HG03066 (cell line): ENCODE results near the gene CENPA.
"Not testable (repeated sequence)": the region's sequence is repeated elsewhere in the genome, so short reads cannot be mapped to it uniquely, and the experiment has no call there.

Experiments
- ATAC-seq: cut with Tn5 transposase; IDR thresholded peaks from one replicate; pipeline ENCODE4 v1.9.1; 2021; ENCODE audit warnings: low read depth; ENCODE audit not compliant: unreplicated experiment

CENPA gene

DNA sequence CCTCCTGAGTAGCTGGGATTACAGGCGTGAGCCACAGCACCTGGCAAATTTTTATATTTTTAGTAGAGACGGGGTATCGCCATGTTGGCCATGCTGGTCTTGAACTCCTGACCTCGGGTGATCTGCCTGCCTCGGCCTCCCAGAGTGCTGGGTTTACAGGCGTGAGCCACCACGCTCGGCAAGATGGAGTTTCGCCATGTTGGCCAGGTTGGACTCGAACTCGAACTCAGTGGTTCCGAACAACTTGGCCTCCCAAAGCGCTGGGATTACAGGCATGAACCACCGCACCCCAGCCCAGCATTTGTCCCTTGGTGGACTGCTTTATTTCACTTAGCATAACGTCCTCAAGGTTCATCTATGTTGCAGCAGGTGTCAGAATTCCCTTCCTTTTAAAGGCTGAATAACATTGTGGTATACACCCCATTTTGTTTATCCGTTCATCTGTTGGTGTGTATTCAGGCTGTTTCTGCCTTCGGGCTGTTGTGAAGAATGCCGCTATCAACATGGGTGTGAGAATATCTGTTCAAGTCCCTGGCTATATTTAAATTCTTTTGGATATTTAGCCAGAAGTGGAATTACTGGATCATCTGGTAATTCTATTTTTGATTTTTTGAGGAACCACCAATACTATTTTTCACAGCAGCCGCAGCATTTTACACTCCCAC is 1.2 kb upstream of the CENPA start:
- no peak for ATAC-seq

DNA sequence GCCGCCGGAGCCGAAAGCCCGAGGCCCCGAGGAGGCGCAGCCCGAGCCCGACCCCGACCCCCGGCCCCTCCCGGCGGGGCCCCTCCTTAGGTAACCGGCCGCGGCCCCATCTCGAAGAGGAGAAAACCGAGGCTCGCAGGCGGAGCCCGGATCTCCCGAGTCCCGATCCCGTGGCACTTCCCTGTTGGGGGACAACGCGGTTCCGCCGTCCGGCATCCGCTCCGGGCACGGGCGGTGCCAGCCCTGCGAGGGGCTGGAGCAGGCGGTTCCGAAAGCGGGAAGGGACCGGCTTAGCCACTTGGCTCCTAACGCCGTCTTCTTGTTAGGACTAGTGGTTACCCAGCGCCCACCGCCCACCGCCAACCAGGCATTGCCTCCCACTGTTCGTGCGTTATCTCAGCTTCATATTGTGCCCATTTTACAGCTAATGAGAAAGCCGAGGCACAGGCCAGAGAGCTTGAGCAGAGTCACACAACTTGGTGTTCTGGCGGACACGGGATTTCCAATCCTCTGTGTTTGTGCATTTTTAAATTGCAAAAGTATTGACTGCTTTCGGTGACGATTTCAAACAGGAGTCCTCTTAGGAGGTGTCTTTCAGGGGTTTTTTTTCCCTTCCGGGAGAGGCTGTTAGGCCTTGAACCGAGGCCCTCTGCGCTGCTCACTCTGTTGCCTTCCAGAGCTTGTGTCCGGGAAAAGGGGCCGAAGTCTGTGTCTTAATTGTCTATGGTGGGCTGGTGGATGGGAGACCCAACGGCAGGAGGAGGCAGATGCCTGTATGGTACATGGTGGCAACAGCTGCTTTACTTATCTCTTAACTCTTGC is 562 bp downstream of the CENPA start:
- peak; percentile 20 for ATAC-seq

DNA sequence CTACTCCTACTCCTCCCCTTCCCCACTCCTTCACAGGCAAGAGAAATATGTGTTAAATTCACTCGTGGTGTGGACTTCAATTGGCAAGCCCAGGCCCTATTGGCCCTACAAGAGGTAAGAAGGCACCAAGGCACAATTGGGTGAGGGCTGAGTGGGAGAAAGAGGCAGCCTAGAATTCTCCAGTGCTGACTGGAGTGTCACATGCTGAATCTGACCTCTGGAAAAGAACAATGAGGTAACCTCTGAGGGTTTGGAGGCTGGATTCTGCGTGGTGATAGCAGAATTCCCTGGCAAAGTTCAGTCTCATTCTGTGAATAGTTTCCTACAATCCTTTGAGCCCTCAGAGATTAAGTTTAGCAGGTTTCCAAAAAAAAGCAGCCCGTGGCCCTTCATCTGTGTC is 6.9 kb downstream of the CENPA start:
- no peak for ATAC-seq

DNA sequence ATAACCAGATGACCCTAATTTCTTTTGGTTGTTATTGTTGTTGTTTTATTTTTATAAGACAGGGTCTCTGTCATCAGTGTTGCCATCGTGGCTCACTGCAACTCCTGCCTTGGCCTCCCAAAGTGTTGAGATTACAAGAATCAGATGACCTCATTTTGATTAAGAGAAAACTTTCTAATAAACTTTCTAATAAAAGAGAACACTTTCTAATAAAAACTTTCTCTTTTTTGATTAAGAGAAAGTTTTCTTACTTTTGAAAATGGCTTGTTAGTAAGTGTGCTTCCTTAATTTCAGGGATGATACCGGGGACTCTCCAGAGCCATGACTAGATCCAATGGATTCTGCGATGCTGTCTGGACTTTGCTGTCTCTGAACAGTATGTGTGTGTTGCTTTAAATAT is 7.7 kb downstream of the CENPA start:
- no peak for ATAC-seq

DNA sequence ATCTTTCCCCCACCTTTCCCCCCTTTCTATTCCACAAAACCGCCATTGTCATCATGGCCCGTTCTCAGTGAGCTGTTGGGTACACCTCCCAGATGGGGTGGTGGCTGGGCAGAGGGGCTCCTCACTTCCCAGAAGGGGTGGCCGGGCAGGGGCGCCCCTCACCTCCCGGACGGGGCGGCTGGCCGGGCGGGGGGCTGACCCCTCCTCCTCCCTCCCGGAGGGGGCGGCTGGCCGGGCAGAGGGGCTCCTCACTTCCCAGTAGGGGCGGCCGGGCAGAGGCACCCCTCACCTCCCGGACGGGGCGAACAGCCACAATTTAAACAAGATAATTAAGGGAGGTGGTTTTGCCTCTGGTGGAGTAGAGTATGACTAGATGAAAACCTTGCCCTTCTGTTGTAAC is 9.3 kb downstream of the CENPA start:
- ATAC-seq, result not testable (repeated sequence)

DNA sequence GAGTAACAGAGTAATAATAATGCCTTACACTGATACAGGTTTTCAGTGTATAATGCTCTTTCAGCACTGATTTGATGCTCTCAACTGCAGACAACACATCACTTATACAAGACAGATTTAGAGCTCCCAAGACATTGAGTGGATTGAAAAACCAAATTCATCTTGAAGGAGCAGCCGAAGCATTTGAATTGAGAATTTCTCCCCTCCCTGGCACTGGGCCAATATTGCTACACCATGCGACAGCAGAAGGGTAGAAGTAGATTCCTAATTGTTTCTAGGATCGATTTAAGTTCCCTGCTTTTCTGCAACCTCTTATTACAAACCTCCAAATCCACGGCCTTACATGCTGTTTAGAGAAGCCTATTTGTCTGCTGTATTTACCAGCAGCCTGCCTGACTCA is 15.5 kb downstream of the CENPA start:
- no peak for ATAC-seq

DNA sequence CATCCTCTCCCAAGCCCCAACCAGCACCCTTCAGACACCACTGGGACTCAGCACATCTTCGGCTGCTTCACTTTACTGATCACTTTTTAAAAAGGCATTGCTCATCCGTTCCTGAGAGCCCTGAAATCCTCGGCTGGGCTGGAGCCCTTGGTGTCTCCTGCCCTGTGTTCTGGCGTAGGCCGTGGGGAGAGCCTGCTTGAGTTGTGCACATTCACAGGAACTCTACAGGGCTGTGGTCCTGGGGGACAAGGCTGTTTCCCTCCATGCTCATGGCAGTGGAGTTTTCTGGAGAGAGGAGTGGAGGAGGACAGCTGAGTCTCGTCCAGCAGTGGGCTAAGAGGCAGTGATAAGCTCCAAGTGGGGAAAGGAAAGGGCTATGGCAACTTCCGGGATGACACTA is 15.9 kb downstream of the CENPA start:
- ATAC-seq, result no peak

DNA sequence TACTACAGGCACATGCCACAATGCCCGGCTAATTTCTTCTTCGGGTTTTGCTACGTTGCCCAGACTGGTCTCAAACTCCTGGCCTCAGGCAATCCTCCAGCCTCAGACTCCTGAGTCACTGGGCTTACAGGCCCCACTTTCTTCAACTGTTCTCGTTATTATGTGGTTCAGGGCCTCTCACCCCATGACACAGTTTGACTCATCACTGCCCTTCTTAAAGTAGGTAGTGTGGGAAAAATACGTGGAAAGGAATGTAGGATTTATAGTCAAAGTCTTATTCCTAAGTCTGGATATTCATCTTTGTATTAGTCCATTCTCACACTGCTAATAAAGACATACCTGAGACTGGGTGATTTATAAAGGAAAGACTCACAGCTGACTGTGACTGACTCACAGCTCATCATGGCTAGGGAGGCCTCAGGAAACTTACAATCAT is 19.4 kb downstream of the CENPA start:
- ATAC-seq, result no peak

DNA sequence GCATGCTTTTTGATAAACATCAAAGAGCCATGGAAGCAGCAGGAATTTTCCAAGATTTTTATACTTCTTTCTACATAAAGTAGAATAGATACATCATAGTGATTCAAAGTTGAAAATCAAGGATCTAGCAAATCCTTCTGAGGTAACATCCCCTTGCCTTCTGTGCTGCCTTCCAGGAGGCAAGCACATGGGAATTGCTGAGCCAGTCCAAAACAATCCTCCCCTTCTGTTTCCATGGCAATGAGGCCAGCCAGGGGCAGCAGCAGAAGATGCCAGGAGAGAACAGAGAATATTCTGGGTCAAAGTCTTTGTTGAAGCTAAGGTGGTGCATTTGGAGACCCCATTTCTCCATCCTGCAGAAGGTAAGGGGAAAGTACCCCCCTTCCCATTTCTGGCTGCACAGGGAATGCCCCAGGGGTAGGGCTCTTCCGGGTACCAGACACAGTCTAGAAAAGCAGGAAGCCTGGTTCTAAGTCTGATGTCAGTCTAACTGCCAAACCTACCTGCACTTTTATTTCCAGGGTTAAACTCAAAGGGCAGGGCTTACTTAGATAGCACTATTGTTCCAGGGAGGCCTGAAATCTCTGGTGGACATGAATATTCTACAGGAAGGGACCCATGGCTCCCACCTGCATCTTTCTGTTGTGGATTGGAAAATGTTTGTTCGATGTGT is 22.1 kb downstream of the CENPA start:
- no peak for ATAC-seq

DNA sequence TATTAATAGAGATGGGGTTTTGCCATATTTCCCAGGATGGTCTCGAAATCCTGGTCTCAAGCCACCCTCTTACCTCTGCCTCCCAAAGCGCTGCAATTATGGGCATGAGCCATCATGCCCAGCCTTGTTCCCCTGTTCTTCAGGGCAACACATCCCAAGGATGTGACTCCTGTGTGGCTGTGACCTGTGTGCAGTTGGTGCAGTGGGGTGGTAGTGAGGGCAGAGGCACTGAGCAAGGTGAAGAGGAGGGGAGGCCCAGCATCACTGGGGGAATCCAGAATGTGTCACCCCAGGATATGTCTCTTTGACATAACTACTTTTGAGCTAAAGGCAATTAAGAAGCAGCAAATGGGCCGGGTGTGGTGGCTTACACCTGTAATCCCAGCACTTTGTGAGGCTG is 23.4 kb downstream of the CENPA start:
- no peak for ATAC-seq

DNA sequence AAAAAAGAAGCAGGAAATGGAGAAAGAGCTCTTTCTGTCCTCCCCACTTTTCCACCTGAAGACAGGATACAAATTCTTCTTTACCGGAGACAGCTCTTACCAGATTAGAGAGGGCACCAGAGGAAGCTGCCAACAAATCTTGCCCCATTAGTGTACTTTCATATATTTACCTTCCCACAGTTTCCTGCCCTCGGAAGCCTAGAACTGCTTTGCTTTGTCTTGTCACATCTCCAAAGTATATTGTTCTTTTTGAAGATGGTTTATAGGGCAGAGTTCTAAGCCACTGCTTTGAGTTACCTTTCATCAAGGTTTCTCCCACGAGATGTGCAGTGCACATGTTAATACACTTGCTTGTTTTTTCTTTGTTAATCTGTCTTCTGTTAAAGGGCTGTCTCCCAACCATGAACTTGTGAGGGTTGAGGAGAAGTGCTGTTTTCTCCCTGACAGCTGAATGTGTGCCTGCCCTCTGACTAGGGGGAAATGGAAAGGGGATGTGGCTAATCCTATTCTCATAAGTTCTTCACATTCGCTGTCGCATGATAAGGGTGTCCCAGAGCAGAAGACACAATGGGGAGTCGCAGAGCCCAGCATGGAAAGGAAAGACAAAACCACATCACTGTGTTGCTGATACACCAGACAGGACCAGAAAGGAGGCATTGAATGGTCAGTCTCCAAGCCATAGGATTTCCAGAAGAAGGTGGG is 24.2 kb downstream of the CENPA start:
- ATAC-seq, result no peak

DNA sequence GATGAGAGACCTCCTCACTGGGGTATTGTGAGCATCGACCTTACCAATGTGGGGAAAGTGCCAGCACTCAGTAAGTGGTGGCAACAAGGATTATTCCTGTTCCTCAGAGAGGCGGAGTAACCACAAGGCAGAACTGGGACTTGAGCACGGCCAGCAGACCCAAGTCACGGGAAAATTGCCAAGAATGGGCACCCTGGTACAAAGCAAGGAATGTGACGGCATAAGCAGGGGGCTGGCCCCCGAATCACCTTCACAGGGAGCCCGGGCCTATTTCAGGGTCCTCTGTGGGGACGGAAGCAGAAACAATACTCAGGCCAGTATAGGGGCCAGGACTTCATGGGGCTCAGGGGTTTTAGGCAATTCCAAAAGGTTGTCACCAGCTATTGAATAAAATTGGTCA is 25.4 kb downstream of the CENPA start:
- ATAC-seq, result no peak

DNA sequence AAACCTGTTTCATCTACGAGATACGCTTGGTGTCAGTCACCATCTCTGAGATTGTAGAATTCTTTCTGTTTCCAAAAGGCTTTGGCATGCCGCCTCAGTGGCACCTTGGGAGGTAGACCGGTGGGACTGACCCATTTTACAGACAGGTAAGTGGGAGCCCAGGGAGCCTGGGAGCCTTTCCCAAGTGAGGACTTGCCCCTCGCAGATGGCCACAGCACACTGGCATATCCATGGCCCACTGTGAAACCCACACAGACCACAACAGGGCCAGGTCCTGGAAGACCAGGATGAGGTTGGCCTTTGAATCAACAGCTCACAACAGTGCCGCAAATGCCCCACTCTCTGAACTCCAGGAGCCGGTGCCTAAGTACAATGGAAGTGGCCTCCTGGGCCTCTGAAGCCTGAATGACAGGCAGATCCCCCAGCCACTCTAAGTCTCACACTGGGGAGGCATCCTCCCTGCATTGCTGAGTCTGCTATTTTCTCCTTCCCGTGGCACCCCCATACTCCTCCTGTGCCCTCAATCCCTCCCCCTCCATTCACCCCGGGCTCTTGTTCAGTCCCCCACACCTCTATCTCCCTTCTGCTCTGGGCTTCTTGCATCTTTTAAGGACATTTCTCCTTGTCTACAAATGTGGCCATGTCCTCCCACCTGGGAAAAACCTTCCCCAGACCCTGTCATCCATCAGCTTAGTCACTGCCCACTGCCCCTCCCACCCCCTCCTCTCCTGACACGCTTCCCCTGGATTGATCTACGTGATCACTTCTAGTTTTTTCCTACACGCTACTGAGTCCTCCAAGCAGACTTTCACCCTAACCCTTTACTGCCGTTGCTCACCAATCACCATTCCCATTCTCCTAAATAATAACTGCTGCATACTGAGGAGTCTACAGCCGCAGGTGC is 26.2 kb downstream of the CENPA start:
- no peak for ATAC-seq

DNA sequence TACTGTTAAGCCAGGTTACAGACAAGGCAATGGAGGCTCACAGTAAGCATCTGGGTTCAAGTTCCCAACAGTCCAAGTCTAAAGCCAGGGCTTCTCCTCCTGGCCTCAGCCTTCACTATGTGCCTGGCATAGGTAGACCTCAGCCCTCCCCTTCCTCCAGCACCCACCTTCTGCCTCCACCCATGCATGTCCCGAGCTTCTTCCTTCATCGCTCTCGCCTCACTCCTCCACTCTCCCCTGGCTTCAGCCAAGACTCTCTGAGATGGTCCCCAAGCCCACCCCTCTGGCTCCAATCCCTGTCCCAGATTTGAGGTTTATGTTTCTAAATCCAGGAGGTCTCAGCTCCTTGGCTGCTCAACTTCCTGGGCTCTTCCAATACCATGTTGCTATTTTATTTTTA is 26.9 kb downstream of the CENPA start:
- ATAC-seq, result no peak

DNA sequence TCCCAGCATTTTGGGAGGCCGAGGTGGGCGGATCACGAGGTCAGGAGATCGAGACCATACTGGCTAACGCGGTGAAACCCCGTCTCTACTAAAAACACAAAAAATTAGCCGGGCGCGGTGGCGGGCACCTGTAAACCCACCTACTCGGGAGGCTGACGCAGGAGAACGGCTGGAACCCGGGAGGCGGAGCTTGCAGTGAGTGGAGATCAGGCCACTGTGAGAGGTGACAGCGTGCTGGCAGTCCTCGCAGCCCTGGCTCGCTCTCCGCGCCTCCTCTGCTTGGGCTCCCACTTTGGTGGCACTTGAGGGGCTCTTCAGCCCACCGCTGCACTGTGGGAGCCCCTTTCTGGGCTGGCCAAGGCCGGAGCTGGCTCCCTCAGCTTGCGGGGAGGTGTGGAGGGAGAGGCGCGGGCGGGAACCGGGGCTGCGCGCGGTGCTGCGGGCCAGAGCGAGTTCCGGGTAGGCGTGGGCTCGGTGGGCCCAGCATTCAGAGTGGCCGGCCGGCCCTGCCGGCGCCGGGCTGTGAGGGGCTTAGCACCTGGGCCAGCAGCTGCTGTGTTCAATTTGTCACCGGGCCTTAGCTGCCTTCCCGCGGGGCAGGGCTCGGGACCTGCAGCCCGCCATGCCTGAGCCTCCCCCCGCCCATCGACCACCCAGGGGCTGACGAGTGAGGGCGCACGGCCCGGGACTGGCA is 28.4 kb downstream of the CENPA start:
- not testable (repeated sequence) for ATAC-seq

DNA sequence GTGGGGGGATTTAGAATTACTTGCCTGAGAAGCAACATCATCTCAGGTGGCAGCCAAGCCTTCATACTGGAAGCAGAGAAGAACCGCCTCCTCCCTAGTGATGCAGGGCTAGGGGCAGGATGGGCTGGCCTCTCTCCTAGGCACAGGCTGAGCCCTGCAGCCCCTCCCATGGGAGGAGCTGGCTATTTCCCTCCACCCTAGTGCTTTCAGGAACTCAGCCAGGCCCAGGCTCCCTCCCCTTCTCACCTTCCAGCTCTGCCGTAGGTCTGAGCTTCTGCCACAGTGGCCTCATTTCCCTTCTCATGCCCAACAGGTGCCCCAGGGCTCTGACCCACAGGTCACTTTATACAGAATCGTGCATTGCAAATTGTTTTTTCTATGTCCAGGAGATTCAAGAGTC is 31.0 kb downstream of the CENPA start:
- no peak for ATAC-seq

DNA sequence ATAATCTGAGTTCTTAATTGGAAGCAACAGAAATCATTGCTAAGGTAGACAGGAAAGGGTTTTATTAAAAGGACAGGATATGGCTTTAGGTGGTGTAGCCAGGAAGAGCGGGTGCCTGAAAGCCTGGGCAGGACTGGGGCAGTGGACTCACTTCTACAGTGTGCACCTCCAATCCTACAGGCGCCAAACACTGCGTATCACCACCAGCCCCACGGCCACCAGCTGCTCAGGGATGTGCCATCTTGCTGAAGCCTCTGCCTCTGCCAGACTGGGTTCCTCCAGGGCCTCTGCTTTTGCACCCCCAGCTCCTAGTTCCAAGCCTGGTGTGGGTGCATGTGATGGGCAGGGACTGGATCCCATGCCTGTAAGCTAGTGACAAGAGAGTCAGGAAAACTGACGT is 32.4 kb downstream of the CENPA start:
- no peak for ATAC-seq

DNA sequence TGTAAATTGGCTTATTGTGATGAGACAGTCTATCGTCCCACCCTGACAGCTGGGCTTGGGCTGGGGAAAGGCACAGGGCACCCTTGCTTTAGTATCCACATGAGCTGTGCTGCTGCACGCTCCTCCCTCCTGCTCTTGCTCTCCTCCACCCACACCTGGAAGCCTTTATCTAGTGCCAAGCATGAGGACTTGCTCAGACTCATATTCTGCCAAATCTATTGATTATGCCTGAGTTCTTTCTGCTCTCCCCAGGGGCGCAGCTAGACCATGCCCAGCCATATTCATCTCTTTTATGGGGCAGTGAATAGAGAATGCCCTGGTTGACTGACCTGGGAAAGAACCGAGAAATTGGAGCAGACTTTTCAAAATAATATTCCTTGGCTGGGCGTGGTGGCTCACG is 33.1 kb downstream of the CENPA start:
- no peak for ATAC-seq

DNA sequence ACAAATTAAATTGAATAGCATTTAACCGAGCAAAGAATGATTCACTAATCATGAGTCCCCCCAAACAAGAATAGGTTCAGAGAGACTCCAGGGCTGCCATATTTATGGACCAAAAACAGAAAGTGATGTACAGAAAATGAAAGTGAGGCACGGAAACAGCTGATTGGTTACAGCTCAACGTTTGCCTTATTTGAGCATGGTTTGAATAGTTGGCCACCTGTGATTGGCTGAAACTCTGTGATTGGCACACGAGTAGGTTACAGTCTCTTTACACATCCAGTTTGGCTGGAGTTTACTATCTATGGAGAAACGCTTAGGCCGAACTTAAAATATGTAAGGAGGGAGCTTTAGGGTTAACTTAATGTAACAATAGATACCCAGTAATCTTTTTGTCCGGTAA is 35.1 kb downstream of the CENPA start:
- no peak for ATAC-seq

DNA sequence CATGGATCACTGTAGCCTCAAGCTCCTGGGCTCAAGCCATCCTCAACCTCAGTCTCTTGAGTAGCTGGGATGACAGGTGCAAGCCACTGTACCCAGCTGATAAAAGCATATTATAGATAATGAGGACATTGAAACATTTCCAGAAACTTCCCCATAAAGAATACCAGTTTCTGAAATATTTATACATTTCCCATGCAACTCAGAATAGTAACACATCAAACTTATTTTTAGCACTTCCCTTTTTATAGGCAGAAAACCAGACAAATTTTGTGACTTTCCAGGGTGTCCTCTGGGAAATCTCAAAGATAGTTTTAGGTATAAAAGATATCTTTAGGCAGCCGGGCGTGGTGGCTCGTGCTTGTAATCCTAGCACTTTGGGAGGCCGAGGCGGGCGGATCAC is 37.0 kb downstream of the CENPA start:
- no peak for ATAC-seq
